ENCODE data around the gene CNTN1.

Gene CNTN1

GRCh38 chr12:41019461-41019860, 327.2 kb downstream of the CNTN1 start:
- Histone ChIP-seq H2AFZ (ENCODE audit: low read depth, low read length) (no peak overlapping the region), H3K4me1 (ENCODE audit: insufficient read depth, low read length) (no peaks in the 10 kb centered on the region), H3K4me3 (ENCODE audit: low read length) (no peak overlapping the region), H3K27me3 (ENCODE audit: insufficient read depth, low read length) (no peaks in the 10 kb centered on the region), H3K36me3 (ENCODE audit: insufficient read depth, low read length) (no peaks in the 10 kb centered on the region), H3K9me3 (ENCODE audit: low read length) (no peaks in the 10 kb centered on the region)

- no peak overlapping the region for H3K4me3 ChIP-seq (ENCODE audit: low read length)
- no peaks in the 10 kb centered on the region for H3K4me1 ChIP-seq (ENCODE audit: insufficient read depth, low read length)
- H3K36me3 ChIP-seq (ENCODE audit: insufficient read depth, low read length) = no peaks in the 10 kb centered on the region
- no peaks in the 10 kb centered on the region for H3K9me3 ChIP-seq (ENCODE audit: low read length)
- no peaks in the 10 kb centered on the region for H3K27me3 ChIP-seq (ENCODE audit: insufficient read depth, low read length)
- no peak overlapping the region for H2AFZ ChIP-seq (ENCODE audit: low read depth, low read length)
These were observed 331.6 kb downstream of the CNTN1 start for GRCh38 chr12:41023836-41024235.

GRCh38 chr12:41026151-41026550, 333.9 kb downstream of the CNTN1 start:
- H3K4me1 ChIP-seq (ENCODE audit: insufficient read depth, low read length) = no peaks in the 10 kb centered on the region
- H3K27me3 ChIP-seq (ENCODE audit: insufficient read depth, low read length) = no peaks in the 10 kb centered on the region
- H3K4me3 ChIP-seq (ENCODE audit: low read length) = no peak overlapping the region
- H2AFZ ChIP-seq (ENCODE audit: low read depth, low read length) = no peak overlapping the region
- no peaks in the 10 kb centered on the region for H3K9me3 ChIP-seq (ENCODE audit: low read length)
- H3K36me3 ChIP-seq (ENCODE audit: insufficient read depth, low read length) = no peaks in the 10 kb centered on the region

GRCh38 chr12:41032386-41032785, 340.1 kb downstream of the CNTN1 start:
- no peaks in the 10 kb centered on the region for H3K4me1 ChIP-seq (ENCODE audit: insufficient read depth, low read length)
- no peak overlapping the region for H2AFZ ChIP-seq (ENCODE audit: low read depth, low read length)
- H3K27me3 ChIP-seq (ENCODE audit: insufficient read depth, low read length) = no peaks in the 10 kb centered on the region
- H3K9me3 ChIP-seq (ENCODE audit: low read length) = no peaks in the 10 kb centered on the region
- no peaks in the 10 kb centered on the region for H3K36me3 ChIP-seq (ENCODE audit: insufficient read depth, low read length)
- no peak overlapping the region for H3K4me3 ChIP-seq (ENCODE audit: low read length)

- no peak overlapping the region for H2AFZ ChIP-seq (ENCODE audit: low read depth, low read length)
- no peaks in the 10 kb centered on the region for H3K9me3 ChIP-seq (ENCODE audit: low read length)
These were observed 342.4 kb downstream of the CNTN1 start for GRCh38 chr12:41034686-41035085.

GRCh38 chr12:41039461-41039860, 347.2 kb downstream of the CNTN1 start:
- Histone ChIP-seq H3K36me3 (ENCODE audit: insufficient read depth, low read length) (no peaks in the 10 kb centered on the region), H3K9me3 (ENCODE audit: low read length) (no peaks in the 10 kb centered on the region), H3K27me3 (ENCODE audit: insufficient read depth, low read length) (no peaks in the 10 kb centered on the region), H2AFZ (ENCODE audit: low read depth, low read length) (no peak overlapping the region), H3K4me3 (ENCODE audit: low read length) (no peak overlapping the region), H3K4me1 (ENCODE audit: insufficient read depth, low read length) (no peaks in the 10 kb centered on the region)

More at GRCh38 chr12:41034686-41035085, 342.4 kb downstream of the CNTN1 start:
- no peaks in the 10 kb centered on the region for H3K36me3 ChIP-seq (ENCODE audit: insufficient read depth, low read length)
- no peak overlapping the region for H3K4me3 ChIP-seq (ENCODE audit: low read length)
- H3K4me1 ChIP-seq (ENCODE audit: insufficient read depth, low read length) = no peaks in the 10 kb centered on the region
- no peaks in the 10 kb centered on the region for H3K27me3 ChIP-seq (ENCODE audit: insufficient read depth, low read length)

GRCh38 chr12:41045509-41045908, 353.3 kb downstream of the CNTN1 start:
- H3K27me3 ChIP-seq (ENCODE audit: insufficient read depth, low read length) = no peaks in the 10 kb centered on the region
- no peaks in the 10 kb centered on the region for H3K36me3 ChIP-seq (ENCODE audit: insufficient read depth, low read length)
- H2AFZ ChIP-seq (ENCODE audit: low read depth, low read length) = no peak overlapping the region
- H3K9me3 ChIP-seq (ENCODE audit: low read length) = no peaks in the 10 kb centered on the region
- no peaks in the 10 kb centered on the region for H3K4me1 ChIP-seq (ENCODE audit: insufficient read depth, low read length)
- H3K4me3 ChIP-seq (ENCODE audit: low read length) = no peak overlapping the region

GRCh38 chr12:41049033-41049432, 356.8 kb downstream of the CNTN1 start:
- H3K9me3 ChIP-seq (ENCODE audit: low read length) = no peaks in the 10 kb centered on the region
- H2AFZ ChIP-seq (ENCODE audit: low read depth, low read length) = no peak overlapping the region
- no peaks in the 10 kb centered on the region for H3K27me3 ChIP-seq (ENCODE audit: insufficient read depth, low read length)
- H3K4me3 ChIP-seq (ENCODE audit: low read length) = no peak overlapping the region
- no peaks in the 10 kb centered on the region for H3K4me1 ChIP-seq (ENCODE audit: insufficient read depth, low read length)
- no peaks in the 10 kb centered on the region for H3K36me3 ChIP-seq (ENCODE audit: insufficient read depth, low read length)

- H3K4me1 ChIP-seq (ENCODE audit: insufficient read depth, low read length) = no peaks in the 10 kb centered on the region
- no peaks in the 10 kb centered on the region for H3K9me3 ChIP-seq (ENCODE audit: low read length)
- H3K36me3 ChIP-seq (ENCODE audit: insufficient read depth, low read length) = no peaks in the 10 kb centered on the region
- H3K4me3 ChIP-seq (ENCODE audit: low read length) = no peak overlapping the region
- no peak overlapping the region for H2AFZ ChIP-seq (ENCODE audit: low read depth, low read length)
- no peaks in the 10 kb centered on the region for H3K27me3 ChIP-seq (ENCODE audit: insufficient read depth, low read length)
These were observed 359.7 kb downstream of the CNTN1 start for GRCh38 chr12:41051954-41052353.

- no peaks in the 10 kb centered on the region for H3K36me3 ChIP-seq (ENCODE audit: insufficient read depth, low read length)
- H3K9me3 ChIP-seq (ENCODE audit: low read length) = no peaks in the 10 kb centered on the region
- H3K4me1 ChIP-seq (ENCODE audit: insufficient read depth, low read length) = no peaks in the 10 kb centered on the region
- no peak overlapping the region for H3K4me3 ChIP-seq (ENCODE audit: low read length)
- H3K27me3 ChIP-seq (ENCODE audit: insufficient read depth, low read length) = no peaks in the 10 kb centered on the region
- H2AFZ ChIP-seq (ENCODE audit: low read depth, low read length) = no peak overlapping the region
These were observed 360.2 kb downstream of the CNTN1 start for GRCh38 chr12:41052441-41052840.

GRCh38 chr12:41053046-41053445, 360.8 kb downstream of the CNTN1 start:
- no peak overlapping the region for H3K4me3 ChIP-seq (ENCODE audit: low read length)

GRCh38 chr12:41055875-41056577, 363.8 kb downstream of the CNTN1 start:
- Histone ChIP-seq H3K4me1 (ENCODE audit: insufficient read depth, low read length) (no peaks in the 10 kb centered on the region), H3K27me3 (ENCODE audit: insufficient read depth, low read length) (no peaks in the 10 kb centered on the region), H3K4me3 (ENCODE audit: low read length) (no peak overlapping the region)

More at GRCh38 chr12:41053046-41053445, 360.8 kb downstream of the CNTN1 start:
- H3K9me3 ChIP-seq (ENCODE audit: low read length) = no peaks in the 10 kb centered on the region
- H3K36me3 ChIP-seq (ENCODE audit: insufficient read depth, low read length) = no peaks in the 10 kb centered on the region
- H2AFZ ChIP-seq (ENCODE audit: low read depth, low read length) = no peak overlapping the region
- no peaks in the 10 kb centered on the region for H3K4me1 ChIP-seq (ENCODE audit: insufficient read depth, low read length)
- no peaks in the 10 kb centered on the region for H3K27me3 ChIP-seq (ENCODE audit: insufficient read depth, low read length)

GRCh38 chr12:41058266-41058665, 366.0 kb downstream of the CNTN1 start:
- Histone ChIP-seq H3K4me1 (ENCODE audit: insufficient read depth, low read length) (no peaks in the 10 kb centered on the region), H3K27me3 (ENCODE audit: insufficient read depth, low read length) (no peaks in the 10 kb centered on the region), H3K4me3 (ENCODE audit: low read length) (no peak overlapping the region), H2AFZ (ENCODE audit: low read depth, low read length) (no peak overlapping the region), H3K9me3 (ENCODE audit: low read length) (no peaks in the 10 kb centered on the region), H3K36me3 (ENCODE audit: insufficient read depth, low read length) (no peaks in the 10 kb centered on the region)

More at GRCh38 chr12:41055875-41056577, 363.8 kb downstream of the CNTN1 start:
- Histone ChIP-seq H3K36me3 (ENCODE audit: insufficient read depth, low read length) (no peaks in the 10 kb centered on the region), H3K9me3 (ENCODE audit: low read length) (no peaks in the 10 kb centered on the region), H2AFZ (ENCODE audit: low read depth, low read length) (no peak overlapping the region)

- Histone ChIP-seq H3K4me1 (ENCODE audit: insufficient read depth, low read length) (no peaks in the 10 kb centered on the region), H3K9me3 (ENCODE audit: low read length) (no peaks in the 10 kb centered on the region), H2AFZ (ENCODE audit: low read depth, low read length) (no peak overlapping the region), H3K27me3 (ENCODE audit: insufficient read depth, low read length) (no peaks in the 10 kb centered on the region), H3K4me3 (ENCODE audit: low read length) (no peak overlapping the region), H3K36me3 (ENCODE audit: insufficient read depth, low read length) (no peaks in the 10 kb centered on the region)
These were observed 369.0 kb downstream of the CNTN1 start for GRCh38 chr12:41061192-41061591.
